GM21723 (cell line): ENCODE data around the gene VAMP5.
"Not testable (repeated sequence)": the region's sequence is repeated elsewhere in the genome, so short reads cannot be mapped to it uniquely, and the experiment has no call there.

Experiments
- ATAC-seq: cut with Tn5 transposase; IDR thresholded peaks from one replicate; pipeline ENCODE4 v1.9.1; 2021; ENCODE audit warnings: mild to moderate bottlenecking, moderate library complexity; ENCODE audit not compliant: unreplicated experiment

Gene VAMP5

GRCh38 chr2:85600235-85600575, 16.0 kb downstream of the VAMP5 start:
- ATAC-seq, result no peak

- no peak for ATAC-seq
These were observed 16.9 kb downstream of the VAMP5 start for GRCh38 chr2:85600951-85601770.

GRCh38 chr2:85601771-85602475, 17.7 kb downstream of the VAMP5 start:
- peak; percentile 44 for ATAC-seq

- ATAC-seq, result peak; percentile 94
These were observed 18.4 kb downstream of the VAMP5 start, which contains the start of gene TMEM150A for GRCh38 chr2:85602476-85603234. Gene TMEM150A (minus strand): TSS chr2:85602698. CDS start chr2:85601948, 750 bp downstream.

GRCh38 chr2:85604133-85604444, 19.9 kb downstream of the VAMP5 start:
- not testable (repeated sequence) for ATAC-seq

GRCh38 chr2:85604568-85605339, 20.5 kb downstream of the VAMP5 start:
- ATAC-seq, result no peak

GRCh38 chr2:85605406-85606115, 21.3 kb downstream of the VAMP5 start:
- ATAC-seq, result no peak

- ATAC-seq, result no peak
These were observed 21.9 kb downstream of the VAMP5 start for GRCh38 chr2:85606116-85606455.

GRCh38 chr2:85607268-85608215, 23.3 kb downstream of the VAMP5 start:
- no peak for ATAC-seq

- ATAC-seq, result no peak
These were observed 27.0 kb downstream of the VAMP5 start for GRCh38 chr2:85611217-85611704.

GRCh38 chr2:85611705-85612587, 27.7 kb downstream of the VAMP5 start, which contains the start of gene C2orf68:
Gene C2orf68 (minus strand): TSS chr2:85612066. CDS start chr2:85611984, 82 bp downstream.
- peak; percentile 77 for ATAC-seq

GRCh38 chr2:85613717-85614515, 29.7 kb downstream of the VAMP5 start:
- no peak for ATAC-seq

GRCh38 chr2:85614757-85615156, 30.5 kb downstream of the VAMP5 start:
- not testable (repeated sequence) for ATAC-seq

GRCh38 chr2:85615413-85615728, 31.1 kb downstream of the VAMP5 start:
- no peak for ATAC-seq

- ATAC-seq, result not testable (repeated sequence)
These were observed 33.5 kb downstream of the VAMP5 start for GRCh38 chr2:85617723-85618122.

GRCh38 chr2:85619617-85620016, 35.4 kb downstream of the VAMP5 start:
- no peak for ATAC-seq

- ATAC-seq, result no peak
These were observed 37.1 kb downstream of the VAMP5 start for GRCh38 chr2:85621338-85621737.
